Activated CD4-positive, alpha-beta T cell treated with anti-CD3 and anti-CD28 coated beads, Interleukin-10, Interleukin-2, amounts not matched to agents 100 ng/mL and 50 ng/mL, durations not matched to agents 16 hours and 8 hours (primary cell): Measurements from ENCODE around the gene GAS6.
"Not testable (repeated sequence)": the region's sequence is repeated elsewhere in the genome, so short reads cannot be mapped to it uniquely, and the experiment has no call there.

Source experiments
- DNase-seq: peaks from one replicate; pipeline ENCODE4 v3.0.0-alpha.2; 2020

GAS6 gene

GRCh38 chr13:113803409-113804016 is 60.4 kb downstream of the GAS6 start:
- no peak for DNase-seq

DNA sequence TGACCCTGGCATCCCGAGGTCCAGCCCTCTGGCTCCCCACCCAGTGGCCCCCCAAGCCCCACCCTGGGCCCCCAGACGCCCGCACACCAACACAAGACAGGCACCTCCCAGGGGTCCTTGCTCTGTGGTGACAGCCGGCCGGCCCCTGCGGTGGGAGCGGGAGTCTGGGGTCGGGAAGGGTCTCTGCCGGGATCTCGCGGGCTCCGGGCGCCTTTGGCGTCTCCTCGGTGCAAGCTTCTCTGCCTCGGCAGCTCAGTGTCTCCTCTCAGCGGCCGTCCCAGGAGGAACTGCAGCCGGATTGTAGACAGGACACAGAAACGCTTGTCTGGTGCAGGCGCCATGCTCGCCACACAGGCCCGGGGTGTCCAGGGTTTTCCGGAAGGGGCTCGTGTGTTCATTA is 61.1 kb downstream of the GAS6 start:
- DNase-seq, result no peak

DNA sequence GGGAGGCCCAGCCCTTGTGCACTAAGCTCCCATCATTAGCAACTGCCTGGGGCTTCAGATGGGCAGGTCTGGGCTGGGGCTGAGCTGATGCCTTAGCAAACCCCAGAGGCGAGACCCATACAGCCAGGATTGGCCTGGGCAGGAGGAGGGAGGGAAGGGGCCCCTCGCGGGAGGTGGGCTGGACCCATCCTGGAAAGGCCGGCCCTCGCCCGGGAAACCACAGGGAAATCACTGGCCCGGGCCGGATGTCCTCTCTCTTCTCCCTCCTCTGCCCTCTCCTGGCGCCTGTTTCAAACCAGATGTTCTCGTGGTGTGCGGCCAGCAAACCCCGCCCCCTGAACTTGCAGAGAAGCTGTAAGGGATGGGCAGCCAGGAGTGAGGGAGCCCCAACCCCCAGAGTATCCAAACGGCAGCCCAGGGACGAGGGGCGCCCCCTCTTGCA is 61.8 kb downstream of the GAS6 start:
- no peak for DNase-seq

DNA sequence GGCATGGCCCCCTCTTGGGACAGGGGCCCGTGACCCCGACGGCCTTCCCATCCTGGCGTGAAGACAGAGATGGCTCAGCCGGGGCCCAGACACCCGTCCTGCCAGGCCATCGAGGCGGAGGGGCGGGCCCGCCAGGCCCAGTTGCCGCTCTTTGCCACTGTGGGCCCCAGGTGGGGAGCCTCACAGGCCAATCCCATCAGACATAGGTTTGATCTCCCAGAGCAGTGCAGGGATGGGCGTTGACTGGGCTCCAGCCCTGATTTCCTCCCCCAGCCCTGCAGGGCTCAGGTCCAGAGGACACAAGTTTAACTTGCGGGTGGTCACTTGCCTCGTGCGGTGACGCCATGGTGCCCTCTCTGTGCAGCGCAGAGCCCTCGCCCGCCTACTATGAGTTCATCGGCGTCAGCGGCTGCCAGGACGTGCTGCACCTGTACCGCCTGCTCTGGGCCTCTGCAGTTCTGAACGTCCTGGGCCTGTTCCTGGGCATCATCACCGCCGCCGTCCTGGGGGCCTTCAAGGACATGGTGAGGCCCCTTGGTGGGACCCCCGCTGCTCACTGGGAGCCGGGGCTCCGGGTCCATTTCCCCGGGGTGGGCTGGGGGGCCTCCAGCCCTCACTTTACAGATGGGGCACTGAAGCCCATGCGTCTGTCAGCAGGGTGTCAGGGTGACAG is 62.5 kb downstream of the GAS6 start:
- DNase-seq, result no peak

DNA sequence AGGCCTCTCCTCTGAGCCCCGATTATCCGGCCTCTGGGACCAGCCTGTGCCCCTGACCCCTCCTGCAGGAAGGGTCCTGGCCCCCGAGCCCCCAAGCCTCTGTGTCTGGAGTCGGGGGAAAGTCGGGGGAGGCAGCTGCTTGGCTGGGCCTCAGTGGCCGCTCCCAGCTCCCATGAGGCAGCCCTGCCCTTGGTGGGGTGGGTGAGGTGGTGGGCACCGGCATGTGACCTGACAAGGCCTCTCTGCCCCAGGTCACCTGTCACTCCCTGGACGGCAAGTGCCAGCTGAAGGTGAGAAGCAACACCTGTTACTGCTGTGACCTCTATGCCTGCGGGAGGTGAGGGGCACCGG is 63.3 kb downstream of the GAS6 start:
- no peak for DNase-seq

GRCh38 chr13:113798200-113798811 is 65.6 kb downstream of the GAS6 start:
- no peak for DNase-seq

DNA sequence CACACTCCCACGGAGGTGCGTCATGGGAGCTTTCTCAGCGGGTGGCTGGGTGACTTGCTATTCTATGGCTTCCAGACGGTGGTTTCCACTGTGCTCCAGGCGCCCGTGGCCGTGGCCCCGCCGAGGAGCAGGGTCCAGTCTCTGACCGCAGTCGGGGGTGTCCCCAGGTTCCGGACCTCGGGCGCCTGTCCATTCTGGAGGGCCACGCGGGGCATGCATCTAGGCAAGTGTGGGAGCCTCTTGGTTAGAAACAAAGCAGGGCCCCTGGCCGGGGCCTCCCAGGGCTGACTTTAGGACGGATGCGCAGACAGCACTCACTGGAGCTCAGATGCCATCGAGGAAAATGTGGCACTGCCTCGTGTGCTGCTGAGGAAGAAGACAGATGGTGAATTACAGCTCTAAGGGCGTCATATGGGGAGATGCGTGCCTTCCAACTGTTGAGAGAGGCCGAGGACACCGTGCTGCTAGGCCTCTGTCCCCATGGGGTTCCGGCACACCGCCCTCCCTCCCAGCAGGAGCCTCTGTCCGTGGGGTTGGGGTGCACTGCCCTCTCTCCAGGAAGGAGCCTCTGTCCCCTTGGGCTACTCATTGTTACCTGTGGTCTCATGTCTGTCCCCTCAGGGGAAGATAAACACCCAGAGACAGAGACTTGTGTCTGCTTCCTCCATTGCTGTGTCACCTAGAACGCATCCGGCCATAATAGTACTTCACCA is 66.8 kb downstream of the GAS6 start:
- no peak for DNase-seq

DNA sequence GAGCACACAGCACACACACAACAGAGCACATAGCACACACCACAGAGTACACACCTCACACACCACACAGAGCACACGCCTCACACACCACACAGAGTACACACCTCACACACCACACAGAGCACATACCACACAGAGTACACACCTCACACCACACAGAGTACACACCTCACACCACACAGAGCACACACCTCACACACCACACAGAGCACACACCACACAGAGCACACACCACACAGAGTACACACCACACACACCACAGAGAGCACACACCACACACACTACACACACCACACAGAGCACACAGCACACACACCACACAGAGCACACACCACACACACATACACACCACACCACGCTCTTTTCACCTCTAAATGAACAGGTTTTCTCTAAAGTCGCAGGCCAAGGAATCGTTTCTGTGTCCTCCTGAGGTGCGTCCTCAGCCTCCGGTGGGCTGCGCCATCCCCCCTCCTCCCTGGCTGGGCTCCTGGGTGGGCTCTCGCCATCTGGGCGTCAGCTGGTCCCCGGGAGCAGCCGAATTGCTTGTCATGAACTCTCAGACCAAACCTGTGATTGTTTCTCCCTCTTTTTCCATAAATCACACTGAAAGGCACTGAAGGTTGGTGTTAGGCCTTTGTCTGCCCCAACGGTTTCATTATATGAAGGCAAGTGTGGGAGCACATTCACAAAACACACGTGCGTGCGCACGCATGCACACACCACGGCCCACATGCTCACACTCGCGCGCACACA is 67.5 kb downstream of the GAS6 start:
- DNase-seq, result no peak

DNA sequence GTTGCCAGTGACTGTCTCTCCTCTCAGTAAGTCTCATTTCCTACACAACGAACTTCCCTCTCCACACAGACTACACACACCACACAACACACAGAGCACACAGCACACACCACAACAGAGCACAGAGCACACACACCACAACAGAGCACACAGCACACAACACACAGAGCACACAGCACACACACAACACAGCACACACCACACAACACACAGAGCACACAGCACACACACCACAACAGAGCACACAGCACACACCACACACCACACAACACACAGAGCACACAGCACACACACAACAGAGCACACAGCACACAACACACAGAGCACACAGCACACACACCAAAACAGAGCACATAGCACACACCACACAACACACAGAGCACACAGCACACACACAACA is 68.5 kb downstream of the GAS6 start:
- not testable (repeated sequence) for DNase-seq

DNA sequence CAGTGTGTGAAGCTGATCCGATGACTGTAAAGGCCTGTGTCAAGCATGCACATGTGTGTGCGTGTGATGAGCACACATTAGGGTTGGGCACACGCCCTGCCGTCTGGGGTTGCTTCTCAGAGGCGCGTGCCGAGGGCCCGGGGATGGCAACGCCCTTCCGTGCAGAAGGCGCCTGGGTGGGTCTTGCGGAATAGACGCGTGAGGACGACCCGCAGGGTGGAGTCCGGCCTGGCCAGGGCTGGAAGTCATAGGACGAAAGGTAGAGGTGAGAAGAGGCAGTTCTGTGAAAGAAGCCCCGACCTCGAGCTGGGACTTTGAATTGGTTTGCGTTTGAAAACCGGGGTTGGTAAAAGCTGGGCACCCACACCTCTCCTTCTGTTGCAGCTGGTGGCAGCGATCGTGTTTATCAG is 69.1 kb downstream of the GAS6 start:
- DNase-seq, result no peak

DNA sequence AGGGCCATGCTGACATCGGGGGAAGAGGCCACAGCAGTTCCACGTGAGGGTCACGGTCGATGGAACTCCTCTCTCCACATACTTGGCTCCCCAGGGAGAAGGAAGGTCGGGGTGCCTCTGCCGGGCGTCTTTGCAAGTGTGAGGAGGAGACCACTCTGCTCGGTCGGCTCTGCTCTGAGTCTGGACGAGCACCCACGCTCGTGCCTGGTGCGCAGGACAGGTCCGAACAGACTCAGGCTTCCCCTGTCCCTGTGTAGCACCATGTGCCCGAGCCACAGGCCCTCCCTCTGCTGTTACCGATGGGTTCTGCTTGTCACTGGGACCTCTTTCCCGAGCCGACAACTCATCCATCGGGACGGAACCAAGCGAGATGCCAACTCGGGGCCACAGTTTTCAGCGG is 69.8 kb downstream of the GAS6 start:
- no peak for DNase-seq

DNA sequence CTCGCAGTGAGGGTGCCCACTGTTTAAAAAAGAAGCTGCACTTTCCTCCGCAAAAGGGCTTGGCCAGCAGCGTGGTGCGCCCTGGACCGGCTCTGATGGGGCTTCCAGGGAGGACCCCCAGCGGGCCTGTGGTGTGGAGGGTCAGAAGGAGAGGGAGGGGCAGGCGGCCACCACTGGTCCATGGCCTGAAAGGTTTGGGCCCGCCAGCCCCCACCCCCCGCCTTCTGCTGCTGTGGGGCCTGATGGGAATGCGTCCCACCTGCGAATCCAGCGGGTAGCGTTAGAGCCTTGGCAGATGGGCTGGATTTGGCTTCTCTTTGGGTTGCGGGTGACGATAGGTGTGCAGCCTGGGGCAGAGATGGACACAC is 70.2 kb downstream of the GAS6 start:
- no peak for DNase-seq

- no peak for DNase-seq
Observed at GRCh38 chr13:113792886-113793717, 70.8 kb downstream of the GAS6 start.

- DNase-seq, result no peak
Observed at GRCh38 chr13:113792236-113792770, 71.6 kb downstream of the GAS6 start.

GRCh38 chr13:113791761-113792160 is 72.1 kb downstream of the GAS6 start:
- no peak for DNase-seq

- DNase-seq, result no peak
Observed at GRCh38 chr13:113791226-113791625, 72.7 kb downstream of the GAS6 start.

GRCh38 chr13:113789931-113790330 is 73.9 kb downstream of the GAS6 start:
- DNase-seq, result not testable (repeated sequence)

DNA sequence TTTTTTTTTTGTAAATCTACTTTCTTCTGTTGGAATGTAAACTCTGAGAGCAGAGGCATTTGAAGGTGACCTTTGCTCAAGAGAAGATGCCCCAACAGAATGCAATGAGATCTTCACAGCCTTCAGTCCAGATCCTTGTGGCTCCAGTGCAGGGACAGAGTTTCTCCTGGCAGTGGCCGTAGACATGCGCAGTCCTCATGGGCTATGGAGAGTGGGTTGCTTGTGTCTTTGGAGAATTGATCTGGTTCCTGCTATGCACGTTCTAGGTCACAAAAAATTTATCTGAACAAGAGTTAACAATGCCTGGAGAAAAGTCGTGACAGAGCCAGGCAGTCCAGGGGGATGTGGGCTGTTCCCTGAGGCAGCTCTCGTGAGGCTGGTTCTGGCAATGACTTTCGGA is 74.7 kb downstream of the GAS6 start:
- no peak for DNase-seq

- no peak for DNase-seq
Observed at GRCh38 chr13:113788413-113789135, 75.3 kb downstream of the GAS6 start.

DNA sequence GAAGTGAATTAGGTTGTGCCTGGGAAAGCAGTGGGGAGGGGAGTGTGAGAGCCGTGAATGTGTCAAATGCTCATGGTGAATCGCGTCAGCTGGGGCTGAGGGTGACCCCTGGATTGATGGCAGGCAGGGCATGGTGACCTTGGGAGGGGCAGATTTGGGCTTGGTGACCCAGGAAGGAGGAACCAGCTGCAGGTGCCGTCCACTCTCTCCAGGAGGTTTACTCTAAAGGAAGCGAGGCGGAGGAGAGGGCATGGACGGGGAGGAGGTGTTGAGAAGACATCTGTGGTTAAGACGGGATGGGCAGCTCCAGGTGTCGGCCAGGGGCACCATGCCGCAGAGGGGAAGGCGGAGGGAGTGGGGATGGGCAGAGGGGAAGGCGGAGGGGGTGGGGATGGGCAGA is 76.2 kb downstream of the GAS6 start:
- no peak for DNase-seq

- DNase-seq, result no peak
Observed at GRCh38 chr13:113786262-113786841, 77.5 kb downstream of the GAS6 start.
